BJ (cell line): ENCODE measurements around the gene MAS1L. TPM values are rescaled to one million over a fixed set of nuclear protein-coding genes. Genes with fewer than 3 reads are reported as not detected.

ENCODE experiments used
- CTCF ChIA-PET: fragments of 350-600 bp; formaldehyde crosslinking; extraction: SDS; loops from one replicate; lab custom pipeline; 2021; ENCODE audit warnings: antibody characterized with exemption, inconsistent platforms; lab: Yijun Ruan, JAX
- POLR2A ChIA-PET: fragments of 300-600 bp; sonication (Branson Sonifier 250); formaldehyde crosslinking; extraction: SDS; loops from one replicate; lab custom pipeline; 2021; ENCODE audit warnings: antibody characterized with exemption; lab: Charles Lee
- DNase-seq: peaks from one replicate; pipeline ENCODE4 v3.0.0-alpha.2; 2011; ENCODE audit warnings: low read depth
- H3K27me3 ChIP-seq: 2 replicates; pipeline ENCODE4 v1.6.0; 2011; ENCODE audit warnings: low read length; ENCODE audit not compliant: control insufficient read depth, insufficient read depth
- H3K36me3 ChIP-seq: 2 replicates; pipeline ENCODE4 v1.5.1; 2011; ENCODE audit warnings: low read length; ENCODE audit not compliant: control insufficient read depth, insufficient read depth
- H3K4me3 ChIP-seq: 2 replicates; pipeline ENCODE4 v1.5.1; 2011; ENCODE audit warnings: low read depth, mild to moderate bottlenecking, control low read depth, low read length
- CTCF ChIP-seq: IDR thresholded peaks from 2 replicates; pipeline ENCODE4 v1.5.1; 2011; ENCODE audit warnings: low read depth, mild to moderate bottlenecking, control low read depth, inconsistent platforms, low read length, moderate library complexity; ENCODE audit not compliant: insufficient read depth
- polyA plus RNA-seq: library from polyadenylated mRNA; depleted of rRNA; stranded (reverse); fragments of >200 nt; gene quantifications from 2 replicates; pipeline ENCODE4 v1.2.3, GENCODE V29; 2011

MAS1L gene
- polyA plus RNA-seq, 1 experiment, result not detected

GRCh38 chr6:29528988-29529560 is 41.3 kb upstream of the MAS1L start:
- POLR2A ChIA-PET, result no interaction called here
- H3K4me3 ChIP-seq, result no peak overlapping the region
- no peak for TF ChIP-seq CTCF
- DNase-seq, result no peak
- no peaks in the 10 kb centered on the region for H3K27me3 ChIP-seq
- no peaks in the 10 kb centered on the region for H3K36me3 ChIP-seq
- CTCF ChIA-PET, result interaction anchor here (1.3 kb wide), 1 partner anchor 124 kb away, joined by 4 read pairs; no protein-coding TSS in a partner anchor

GRCh38 chr6:29528300-29528931 is 40.7 kb upstream of the MAS1L start:
- no peak for DNase-seq
- Histone ChIP-seq H3K27me3 (no peaks in the 10 kb centered on the region), H3K4me3 (no peak overlapping the region), H3K36me3 (no peaks in the 10 kb centered on the region)
- CTCF ChIA-PET, result no interaction called here
- POLR2A ChIA-PET, result no interaction called here
- TF ChIP-seq CTCF, result no peak

- POLR2A ChIA-PET, result no interaction called here
- Histone ChIP-seq H3K27me3 (no peaks in the 10 kb centered on the region), H3K4me3 (no peak overlapping the region), H3K36me3 (no peaks in the 10 kb centered on the region)
- TF ChIP-seq CTCF, result no peak
- DNase-seq, result no peak
- CTCF ChIA-PET, result no interaction called here
These were observed 39.8 kb upstream of the MAS1L start for GRCh38 chr6:29527564-29527963.

- no peak for DNase-seq
- POLR2A ChIA-PET, result no interaction called here
- H3K4me3 ChIP-seq, result no peak overlapping the region
- no peak for TF ChIP-seq CTCF
- no peaks in the 10 kb centered on the region for H3K36me3 ChIP-seq
- CTCF ChIA-PET, result no interaction called here
- no peaks in the 10 kb centered on the region for H3K27me3 ChIP-seq
These were observed 39.4 kb upstream of the MAS1L start for GRCh38 chr6:29527126-29527525.

DNA sequence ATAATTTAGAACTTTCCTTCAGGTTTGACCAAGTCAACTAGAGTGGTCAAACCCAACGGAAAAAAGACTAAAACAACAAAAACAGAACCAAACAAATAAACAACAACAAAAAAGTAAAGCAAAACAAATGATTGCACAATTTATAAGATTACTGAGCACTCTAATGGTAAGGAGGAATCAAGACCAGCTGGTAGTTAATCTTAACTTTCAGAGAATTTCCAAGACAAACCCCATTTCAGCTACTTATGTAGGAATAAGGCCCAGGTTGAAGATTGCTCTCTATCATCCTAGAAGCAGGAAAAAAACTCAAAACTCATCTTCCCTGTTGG is 37.5 kb upstream of the MAS1L start:
- CTCF ChIA-PET, result no interaction called here
- no peak for TF ChIP-seq CTCF
- no peak for DNase-seq
- Histone ChIP-seq H3K36me3 (no peaks in the 10 kb centered on the region), H3K4me3 (no peak overlapping the region), H3K27me3 (no peaks in the 10 kb centered on the region)
- POLR2A ChIA-PET, result no interaction called here
